HT-29 (cell line): ENCODE measurements around the gene IRS1. TPM values are rescaled to one million over a fixed set of nuclear protein-coding genes. Genes with fewer than 3 reads are reported as not detected.

Experiments used
- DNase-seq: peaks from one replicate; pipeline ENCODE4 v3.0.0-alpha.2; 2015; ENCODE audit warnings: low spot score
- total RNA-seq: library from RNA; depleted of rRNA; stranded (reverse); fragments of >200 nt; shearing (Covaris generic); gene quantifications from 2 replicates; pipeline ENCODE4 v1.2.3, GENCODE V29; 2014

Gene IRS1
- total RNA-seq, 1 experiment from 2014 or later, result 54.0 TPM

- no peak for DNase-seq
These were observed 28.6 kb upstream of the IRS1 start for GRCh38 chr2:226828191-226828590.

- no peak for DNase-seq
These were observed 25.4 kb upstream of the IRS1 start for GRCh38 chr2:226825056-226825455.

- DNase-seq, result no peak
These were observed 19.3 kb upstream of the IRS1 start for GRCh38 chr2:226818930-226819329.

- DNase-seq, result peak; percentile 34
These were observed 13.6 kb upstream of the IRS1 start for GRCh38 chr2:226813148-226813701.

GRCh38 chr2:226803410-226803809 lies 3.8 kb upstream of the IRS1 start:
- no peak for DNase-seq

- DNase-seq, result peak; percentile 91
These were observed 3.0 kb upstream of the IRS1 start for GRCh38 chr2:226802573-226802972.

GRCh38 chr2:226800941-226801784 lies 1.5 kb upstream of the IRS1 start:
- peak; percentile 91 for DNase-seq

GRCh38 chr2:226799976-226800940 lies 638 bp upstream of the IRS1 start:
- DNase-seq, result peak; percentile 65

GRCh38 chr2:226798422-226799210 lies 1.0 kb downstream of the IRS1 start:
- peak; percentile 42 for DNase-seq

- peak; percentile 69 for DNase-seq
These were observed 1.6 kb downstream of the IRS1 start for GRCh38 chr2:226797989-226798421.

- peak; percentile 74 for DNase-seq
These were observed 2.2 kb downstream of the IRS1 start for GRCh38 chr2:226797289-226797988.

GRCh38 chr2:226796840-226797288 lies 2.8 kb downstream of the IRS1 start:
- peak; percentile 70 for DNase-seq

- DNase-seq, result peak; percentile 47
These were observed 3.4 kb downstream of the IRS1 start for GRCh38 chr2:226796012-226796839.

GRCh38 chr2:226795281-226796011 lies 4.2 kb downstream of the IRS1 start:
- peak; percentile 60 for DNase-seq

- peak; percentile 81 for DNase-seq
These were observed 4.9 kb downstream of the IRS1 start for GRCh38 chr2:226794751-226795171.

GRCh38 chr2:226794196-226794661 lies 5.4 kb downstream of the IRS1 start:
- no peak for DNase-seq

- peak; percentile 30 for DNase-seq
These were observed 6.0 kb downstream of the IRS1 start for GRCh38 chr2:226793646-226794045.

- peak; percentile 61 for DNase-seq
These were observed 7.3 kb downstream of the IRS1 start for GRCh38 chr2:226792155-226792881.
